Transverse colon (tissue), 4 donors: ENCODE measurements around the gene ZNF334.

ENCODE experiments used
- CTCF ChIP-seq, 5 experiments: fragments of 200-600 bp in 3 of 5; fragments of 450-650 bp in 2 of 5; sonication (generic) in 3 of 5; IDR thresholded peaks; 1 replicate in 2 of 5; 2 replicates in 3 of 5; pipeline ENCODE4 v1.5.1; 2016 to 2017; ENCODE audit warnings: antibody characterized with exemption in 5 of 5, inconsistent platforms in 3 of 5, mild to moderate bottlenecking in 2 of 5, moderate library complexity in 1 of 5
- POLR2A ChIP-seq: fragments of 450-650 bp; IDR thresholded peaks from one replicate; pipeline ENCODE4 v1.6.1; 2016; ENCODE audit warnings: antibody characterized with exemption, mild to moderate bottlenecking, moderate library complexity
- POLR2AphosphoS5 ChIP-seq, 3 donors: sonication (generic); formaldehyde crosslinking; IDR thresholded peaks; one replicate each; pipeline ENCODE4 v1.6.1; 2016; ENCODE audit warnings: antibody characterized with exemption in 3 of 3

- TF ChIP-seq CTCF (IDR thresholded peaks at IDR 0.05) (no peak), POLR2A (no peak), POLR2AphosphoS5 (IDR thresholded peaks at IDR 0.05) (no peak)
Observed at GRCh38 chr20:46482864-46483263, 30.5 kb downstream of the ZNF334 start.
